IMR-90 (cell line): ENCODE measurements around the gene FARP1. TPM values are rescaled to one million over a fixed set of nuclear protein-coding genes. Genes with fewer than 3 reads are reported as not detected.

Experiments used
- ATAC-seq: fragments of 200-7000 bp; cut with Tn5 transposase; 2 replicates; pipeline ENCODE4 v1.9.1; 2020; ENCODE audit warnings: low read depth, mild to moderate bottlenecking, moderate library complexity
- BruUV-seq: library from RNA; stranded (reverse); fragments of 400-500 nt; replicated peaks from 2 replicates; lab custom pipeline; 2021; lab: Mats Ljungman, UMichigan
- CTCF ChIA-PET: fragments of 300-600 bp; formaldehyde crosslinking; extraction: SDS; loops from one replicate; lab custom pipeline; 2021; ENCODE audit warnings: antibody characterized with exemption; lab: Yijun Ruan, JAX
- POLR2A ChIA-PET: fragments of 300-600 bp; sonication (Branson Sonifier 250); formaldehyde crosslinking; loops from one replicate; lab custom pipeline; 2022; ENCODE audit warnings: antibody characterized with exemption; ENCODE audit not compliant: unreplicated experiment; lab: Charles Lee
- DNase-seq: peaks from one replicate; pipeline ENCODE4 v3.0.0; 2013
- H2AFZ ChIP-seq: replicated peaks from 2 replicates; pipeline ENCODE3; 2013; ENCODE audit warnings: low read length, mild to moderate bottlenecking; ENCODE audit not compliant: poor library complexity
- H2AK5ac ChIP-seq: 2 replicates; pipeline ENCODE4 v1.6.1; 2013; ENCODE audit warnings: low read depth, low read length, inconsistent platforms
- H2AK9ac ChIP-seq: replicated peaks from 2 replicates; pipeline ENCODE3; 2013; ENCODE audit warnings: mild to moderate bottlenecking, low read depth, low read length, moderate library complexity; ENCODE audit not compliant: poor library complexity
- H2BK120ac ChIP-seq: 2 replicates; pipeline ENCODE4 v1.6.1; 2013; ENCODE audit warnings: low read depth, low read length, inconsistent platforms
- H2BK15ac ChIP-seq: 3 replicates; pipeline ENCODE4 v1.6.1; 2013; ENCODE audit warnings: low read depth, low read length, inconsistent platforms
- H2BK20ac ChIP-seq: 2 replicates; pipeline ENCODE4 v1.6.1; 2013; ENCODE audit warnings: low read depth, mild to moderate bottlenecking, inconsistent platforms, low read length, moderate library complexity
- H2BK5ac ChIP-seq: 2 replicates; pipeline ENCODE4 v1.6.1; 2013; ENCODE audit warnings: mild to moderate bottlenecking, low read depth, low read length, inconsistent platforms; ENCODE audit not compliant: poor library complexity, severe bottlenecking
- H3K14ac ChIP-seq: replicated peaks from 2 replicates; pipeline ENCODE4 v1.6.1; 2013; ENCODE audit warnings: low read depth, low read length, inconsistent platforms
- H3K18ac ChIP-seq: 2 replicates; pipeline ENCODE4 v1.6.1; 2013; ENCODE audit warnings: low read depth, low read length, control low read depth
- H3K23ac ChIP-seq: 2 replicates; pipeline ENCODE4 v1.6.1; 2013; ENCODE audit warnings: low read depth, low read length, inconsistent platforms
- H3K27ac ChIP-seq: 2 replicates; pipeline ENCODE4 v1.5.1; 2013; ENCODE audit warnings: mild to moderate bottlenecking, control low read depth, low read length; ENCODE audit not compliant: insufficient read depth
- H3K27me3 ChIP-seq: 2 replicates; pipeline ENCODE4 v1.6.1; 2013; ENCODE audit warnings: low read length; ENCODE audit not compliant: control insufficient read depth, insufficient read depth
- H3K36me3 ChIP-seq: 2 replicates; pipeline ENCODE4 v1.6.1; 2013; ENCODE audit warnings: low read length, mixed read lengths; ENCODE audit not compliant: control insufficient read depth, insufficient read depth
- H3K4ac ChIP-seq: 2 replicates; pipeline ENCODE4 v1.6.1; 2013; ENCODE audit warnings: low read depth, low read length, inconsistent platforms
- H3K4me1 ChIP-seq: 2 replicates; pipeline ENCODE4 v1.6.1; 2013; ENCODE audit warnings: low read length, mixed read lengths; ENCODE audit not compliant: control insufficient read depth, insufficient read depth
- H3K4me2 ChIP-seq: 2 replicates; pipeline ENCODE4 v1.6.1; 2013; ENCODE audit warnings: low read depth, mild to moderate bottlenecking, control low read depth, low read length, moderate library complexity
- H3K4me3 ChIP-seq: 2 replicates; pipeline ENCODE4 v1.5.1; 2013; ENCODE audit warnings: low read depth, mild to moderate bottlenecking, control low read depth, low read length, moderate library complexity; ENCODE audit not compliant: insufficient read depth
- H3K56ac ChIP-seq: 2 replicates; pipeline ENCODE4 v1.6.1; 2013; ENCODE audit warnings: low read length, inconsistent platforms; ENCODE audit not compliant: insufficient read depth; ENCODE audit errors: extremely low read depth
- H3K79me1 ChIP-seq, 2 experiments: 2 replicates each; pipeline ENCODE4 v1.6.1; 2013; ENCODE audit warnings: low read length in 2 of 2, inconsistent platforms in 1 of 2, low read depth in 1 of 2
- H3K9ac ChIP-seq: 2 replicates; pipeline ENCODE4 v1.6.1; 2013; ENCODE audit warnings: low read depth, low read length, control low read depth
- H3K9me1 ChIP-seq: 2 replicates; pipeline ENCODE4 v1.6.1; 2013; ENCODE audit warnings: low read length, inconsistent platforms; ENCODE audit not compliant: insufficient read depth
- H3K9me3 ChIP-seq: 2 replicates; pipeline ENCODE4 v1.6.1; 2013; ENCODE audit warnings: low read length; ENCODE audit not compliant: control insufficient read depth, insufficient read depth
- H4K20me1 ChIP-seq: 2 replicates; pipeline ENCODE4 v1.6.1; 2013; ENCODE audit warnings: low read length, inconsistent platforms; ENCODE audit not compliant: insufficient read depth
- H4K5ac ChIP-seq: 2 replicates; pipeline ENCODE4 v1.6.1; 2013; ENCODE audit warnings: mild to moderate bottlenecking, low read depth, low read length, control low read depth
- H4K8ac ChIP-seq, 2 experiments: 2 replicates each; pipeline ENCODE4 v1.6.1; 2013; ENCODE audit warnings: low read depth in 2 of 2, low read length in 2 of 2, control low read depth in 1 of 2, inconsistent platforms in 1 of 2
- H4K91ac ChIP-seq: 2 replicates; pipeline ENCODE4 v1.6.1; 2013; ENCODE audit warnings: low read depth, low read length, inconsistent platforms; ENCODE audit not compliant: insufficient read depth
- CHD1 ChIP-seq: IDR thresholded peaks from 2 replicates; pipeline ENCODE4 v1.6.1; 2012; ENCODE audit warnings: low read depth, low read length, improper control_type of control experiment
- MAFK ChIP-seq: IDR thresholded peaks from 2 replicates; pipeline ENCODE4 v1.6.1; 2012; ENCODE audit warnings: low read depth, low read length, improper control_type of control experiment
- NFE2L2 ChIP-seq: fragments of 150-350 bp; IDR thresholded peaks from 2 replicates; pipeline ENCODE4 v1.6.1; 2016; ENCODE audit warnings: low read depth, mild to moderate bottlenecking, low read length
- WGBS, 2 experiments: methylation state at CpG; one replicate each; pipeline versions ENCODE4 v1.1.5 to v1.1.7; 2013; ENCODE audit warnings: missing lambda C conversion rate in 2 of 2; ENCODE audit not compliant: insufficient read length in 1 of 2; ENCODE audit errors: extremely low coverage in 2 of 2; 5-methylcytosine and 5-hydroxymethylcytosine counted together
- dilution Hi-C: fragments of 300-500 bp; cut with HindIII; formaldehyde crosslinking; loops from one replicate; pipeline ENCODE4 v1.14.3; 2018; ENCODE audit warnings: low sequenced_read_pairs; ENCODE audit not compliant: unreplicated experiment
- in situ Hi-C: fragments of 300-500 bp; cut with MboI; formaldehyde crosslinking; loops from 3 replicates; pipeline ENCODE4 v1.14.3; 2019; ENCODE audit warnings: low sequenced_read_pairs, inconsistent platforms, mixed read lengths
- intact Hi-C: fragments of 100-400 bp; cut with micrococcal nuclease; formaldehyde crosslinking; loops from 2 replicates; pipeline ENCODE4 v1.10.0; 2022
- polyA plus RNA-seq, 3 experiments: library from polyadenylated mRNA; depleted of rRNA; stranded (reverse); fragments of >200 nt; gene quantifications; 2 replicates each; pipeline ENCODE4 v1.2.3, GENCODE V29; 2012; ENCODE audit warnings: low replicate concordance in 1 of 3
- total RNA-seq: library from RNA; depleted of rRNA; stranded (reverse); fragments of >200 nt; gene quantifications from 2 replicates; pipeline ENCODE4 v1.2.3, GENCODE V29; 2012

FARP1 gene
- total and polyA plus RNA-seq, 2 of the 4 experiments (the other 2 are of a cell fraction) = 39.6 to 57.0 TPM

GRCh38 chr13:98332691-98333090 lies 189.8 kb downstream of the FARP1 start:
- Histone ChIP-seq H3K4me2 (no peak overlapping the region), H3K79me1 (peaks cover 64 to 86% of the 10 kb centered on the region in 2 experiments), H4K8ac (no peak overlapping the region), H2AK5ac (no peak overlapping the region), H2BK5ac (no peak overlapping the region), H2AFZ (no peak overlapping the region), H3K9me3 (no peaks in the 10 kb centered on the region), H3K27me3 (no peaks in the 10 kb centered on the region), H2BK120ac (no peak overlapping the region), H3K18ac (no peak overlapping the region), H3K23ac (peak overlapping the region; percentile 52; the same call in 1 of the 2 replicates), H2BK20ac (no peak overlapping the region), H3K56ac (no peak overlapping the region), H3K36me3 (peaks cover 3% of the 10 kb centered on the region), H3K9ac (no peak overlapping the region), H3K14ac (no peak overlapping the region), H3K4me1 (peaks cover 10% of the 10 kb centered on the region), H4K20me1 (peaks cover 11% of the 10 kb centered on the region; the same call in 1 of the 2 replicates), H4K91ac (no peak overlapping the region), H4K5ac (no peak overlapping the region), H3K9me1 (peaks cover 16% of the 10 kb centered on the region), H3K27ac (no peak overlapping the region), H2AK9ac (no peak overlapping the region), H3K4me3 (no peak overlapping the region), H3K4ac (no peak overlapping the region), H2BK15ac (no peak overlapping the region)
- TF ChIP-seq MAFK (no peak), CHD1 (no peak), NFE2L2 (peak; percentile 60)
- no CpG with 5 or more reads among the region's 5 CpGs for WGBS, 2 experiments
- DNase-seq = no peak
- ChIA-PET POLR2A (interaction anchor here (0.6 kb wide), 1 partner anchor 21 kb away, joined by 3 read pairs; no protein-coding TSS in a partner anchor), CTCF (no interaction called here)
- dilution Hi-C loops (no loop called here), intact Hi-C loops (no loop called here), in situ Hi-C loops (no loop called here)
- BruUV-seq = no TSS peak
- no peak for ATAC-seq
